Prostate gland (tissue), 2 donors: Measurements from ENCODE around the gene CCBE1. TPM values are rescaled to one million over a fixed set of nuclear protein-coding genes. Genes with fewer than 3 reads are reported as not detected.

Experiments
- DNase-seq: peaks from one replicate; pipeline ENCODE4 v3.0.0-alpha.2; 2019; ENCODE audit warnings: low spot score
- H3K27ac ChIP-seq, 2 donors: fragments of 200-600 bp; sonication (generic); 2 replicates each; pipeline ENCODE4 v1.5.1; 2017 to 2019
- H3K27me3 ChIP-seq: fragments of 200-600 bp; sonication (generic); replicated peaks from 2 replicates; pipeline ENCODE4 v1.5.1; 2019; ENCODE audit not compliant: insufficient read depth
- H3K36me3 ChIP-seq, 2 donors: fragments of 200-600 bp; sonication (generic); 1 replicate in 1 of 2; 2 replicates in 1 of 2; pipeline versions ENCODE4 v1.5.1 to v1.8.1; 2017 to 2019
- H3K4me1 ChIP-seq: fragments of 200-600 bp; sonication (generic); replicated peaks from 2 replicates; pipeline ENCODE4 v1.5.1; 2019
- H3K4me3 ChIP-seq, 2 donors: fragments of 200-600 bp; sonication (generic); 2 replicates each; pipeline ENCODE4 v1.5.1; 2017 to 2019
- H3K9me3 ChIP-seq: fragments of 200-600 bp; sonication (generic); 2 replicates; pipeline ENCODE4 v1.5.1; 2017
- CTCF ChIP-seq, 4 experiments: fragments of 200-600 bp in 2 of 4; fragments of 450-650 bp in 2 of 4; sonication (generic) in 2 of 4; IDR thresholded peaks; 1 replicate in 3 of 4; 2 replicates in 1 of 4; pipeline ENCODE4 v1.5.1; 2016 to 2019; ENCODE audit warnings: antibody characterized with exemption in 4 of 4, mild to moderate bottlenecking in 2 of 4, moderate library complexity in 2 of 4
- POLR2A ChIP-seq: fragments of 450-650 bp; IDR thresholded peaks from one replicate; pipeline ENCODE4 v1.6.1; 2016; ENCODE audit warnings: antibody characterized with exemption, mild to moderate bottlenecking
- POLR2AphosphoS5 ChIP-seq: sonication (generic); formaldehyde crosslinking; IDR thresholded peaks from one replicate; pipeline ENCODE4 v1.6.1; 2017; ENCODE audit warnings: antibody characterized with exemption
- WGBS: methylation state at CpG from one replicate; pipeline ENCODE4 v1.1.5; 2018; 5-methylcytosine and 5-hydroxymethylcytosine counted together
- intact Hi-C: fragments of 100-400 bp; cut with DNase I; formaldehyde crosslinking; loops from one replicate; pipeline ENCODE4 v1.14.2; 2022
- total RNA-seq, 2 donors: library from RNA; depleted of rRNA; stranded (reverse); fragments of >200 nt; gene quantifications; one replicate each; pipeline ENCODE4 v1.1.0, GENCODE V29; 2016

The CCBE1 gene
- total RNA-seq, 2 donors from 2014 or later: 1.8 to 2.0 TPM

- no peak for DNase-seq
- TF ChIP-seq POLR2AphosphoS5 (no peak), POLR2A (no peak), CTCF (IDR thresholded peaks at IDR 0.05) (no peak)
- H3K27me3 ChIP-seq: no peaks in the 10 kb centered on the region
- H3K36me3 ChIP-seq: no peaks in the 10 kb centered on the region
- H3K4me3 ChIP-seq: no peak overlapping the region
- WGBS: 69% methylated on average over 8 of the region's 8 CpGs
- H3K27ac ChIP-seq: no peak overlapping the region
- intact Hi-C loops: loop anchor here (5.0 kb wide), 1 partner anchor 239 kb away; the partner anchor contains the start of gene CCBE1
- H3K9me3 ChIP-seq: no peaks in the 10 kb centered on the region
- no peaks in the 10 kb centered on the region for H3K4me1 ChIP-seq
These were observed 238.6 kb downstream of the CCBE1 start for GRCh38 chr18:59458575-59458974.

GRCh38 chr18:59456657-59457056 lies 240.6 kb downstream of the CCBE1 start:
- DNase-seq: no peak
- 91% methylated on average over 3 of the region's 3 CpGs for WGBS
- intact Hi-C loops: loop anchor here (5.0 kb wide), 1 partner anchor 241 kb away; the partner anchor contains the start of gene CCBE1
- Histone ChIP-seq H3K4me1 (no peaks in the 10 kb centered on the region), H3K27me3 (no peaks in the 10 kb centered on the region), H3K4me3 (no peak overlapping the region), H3K36me3 (no peaks in the 10 kb centered on the region), H3K9me3 (no peaks in the 10 kb centered on the region), H3K27ac (no peak overlapping the region)
- TF ChIP-seq POLR2A (no peak), CTCF (IDR thresholded peaks at IDR 0.05) (no peak), POLR2AphosphoS5 (no peak)

GRCh38 chr18:59455728-59456276 lies 241.4 kb downstream of the CCBE1 start:
- Histone ChIP-seq H3K27ac (no peak overlapping the region), H3K27me3 (no peaks in the 10 kb centered on the region), H3K4me1 (no peaks in the 10 kb centered on the region), H3K36me3 (no peaks in the 10 kb centered on the region), H3K9me3 (no peaks in the 10 kb centered on the region), H3K4me3 (no peak overlapping the region)
- intact Hi-C loops: loop anchor here (5.0 kb wide), 1 partner anchor 241 kb away; the partner anchor contains the start of gene CCBE1
- no peak for DNase-seq
- 62% methylated on average over 12 of the region's 12 CpGs for WGBS
- TF ChIP-seq POLR2AphosphoS5 (no peak), POLR2A (no peak), CTCF (IDR thresholded peaks at IDR 0.05) (no peak)

- H3K36me3 ChIP-seq: no peaks in the 10 kb centered on the region
- TF ChIP-seq POLR2A (no peak), POLR2AphosphoS5 (no peak), CTCF (IDR thresholded peaks at IDR 0.05) (no peak)
- H3K4me1 ChIP-seq: no peaks in the 10 kb centered on the region
- intact Hi-C loops: loop anchor here (5.0 kb wide), 1 partner anchor 242 kb away; the partner anchor contains the start of gene CCBE1
- WGBS: 35% methylated on average over 13 of the region's 13 CpGs
- no peak overlapping the region for H3K4me3 ChIP-seq
- H3K27me3 ChIP-seq: no peaks in the 10 kb centered on the region
- H3K27ac ChIP-seq: no peak overlapping the region
- DNase-seq: no peak
- no peaks in the 10 kb centered on the region for H3K9me3 ChIP-seq
These were observed 242.1 kb downstream of the CCBE1 start for GRCh38 chr18:59454909-59455727.
